Central memory CD8-positive, alpha-beta T cell (primary cell): ENCODE data around the gene TSPYL4.

Experiments used
- ATAC-seq: fragments of 150-1000 bp; cut with Tn5 transposase; replicated peaks from 2 replicates; pipeline ENCODE4 v1.10.0; 2022; ENCODE audit warnings: mild to moderate bottlenecking, moderate FRiP score, moderate number of reproducible peaks; ENCODE audit not compliant: poor library complexity, severe bottlenecking; ENCODE audit errors: extremely low read depth
- DNase-seq, 2 donors: peaks; one replicate each; pipeline ENCODE4 v3.0.0; 2021; ENCODE audit warnings: low spot score in 2 of 2
- H3K27ac Mint-ChIP-seq: one replicate; pipeline ENCODE4 v1.8.0; 2022; ENCODE audit warnings: low read depth, mild to moderate bottlenecking, moderate library complexity, mixed read lengths
- H3K27me3 Mint-ChIP-seq: one replicate; pipeline ENCODE4 v1.8.0; 2022; ENCODE audit warnings: mixed read lengths
- H3K36me3 Mint-ChIP-seq: one replicate; pipeline ENCODE4 v1.8.0; 2022; ENCODE audit warnings: mild to moderate bottlenecking, moderate library complexity, mixed read lengths; ENCODE audit not compliant: insufficient read depth
- H3K4me1 Mint-ChIP-seq: one replicate; pipeline ENCODE4 v1.8.0; 2022; ENCODE audit warnings: mixed read lengths
- H3K4me3 Mint-ChIP-seq: one replicate; pipeline ENCODE4 v1.8.0; 2022; ENCODE audit warnings: mild to moderate bottlenecking, moderate library complexity, mixed read lengths
- H3K9me3 Mint-ChIP-seq: one replicate; pipeline ENCODE4 v1.8.0; 2022; ENCODE audit warnings: mixed read lengths

Gene TSPYL4

DNA sequence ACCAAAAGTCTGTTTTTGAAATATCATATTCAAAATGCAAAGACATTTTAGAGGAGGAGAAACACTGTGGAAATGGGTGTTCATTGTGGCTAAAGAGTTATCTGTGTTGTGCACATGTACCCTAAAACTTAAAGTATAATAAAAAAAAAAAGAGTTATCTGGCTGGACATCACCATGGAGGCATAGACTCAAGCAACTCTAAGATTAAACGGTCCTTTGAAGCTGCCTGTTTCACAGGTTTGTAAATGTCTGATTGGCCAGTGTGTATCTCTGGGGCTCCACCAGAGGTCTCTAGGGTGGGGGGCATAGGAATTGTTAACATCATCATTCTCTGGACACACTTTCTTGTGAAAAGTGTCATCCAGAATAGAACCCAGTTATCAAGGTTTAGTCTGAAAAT is 39.2 kb downstream of the TSPYL4 start:
- ATAC-seq: no peak
- H3K4me3 Mint-ChIP-seq: no peak overlapping the region
- no peaks in the 10 kb centered on the region for H3K27me3 Mint-ChIP-seq
- H3K9me3 Mint-ChIP-seq: no peaks in the 10 kb centered on the region
- DNase-seq: no peak
- no peak overlapping the region for H3K27ac Mint-ChIP-seq
- H3K36me3 Mint-ChIP-seq: no peaks in the 10 kb centered on the region
- H3K4me1 Mint-ChIP-seq: no peaks in the 10 kb centered on the region

DNA sequence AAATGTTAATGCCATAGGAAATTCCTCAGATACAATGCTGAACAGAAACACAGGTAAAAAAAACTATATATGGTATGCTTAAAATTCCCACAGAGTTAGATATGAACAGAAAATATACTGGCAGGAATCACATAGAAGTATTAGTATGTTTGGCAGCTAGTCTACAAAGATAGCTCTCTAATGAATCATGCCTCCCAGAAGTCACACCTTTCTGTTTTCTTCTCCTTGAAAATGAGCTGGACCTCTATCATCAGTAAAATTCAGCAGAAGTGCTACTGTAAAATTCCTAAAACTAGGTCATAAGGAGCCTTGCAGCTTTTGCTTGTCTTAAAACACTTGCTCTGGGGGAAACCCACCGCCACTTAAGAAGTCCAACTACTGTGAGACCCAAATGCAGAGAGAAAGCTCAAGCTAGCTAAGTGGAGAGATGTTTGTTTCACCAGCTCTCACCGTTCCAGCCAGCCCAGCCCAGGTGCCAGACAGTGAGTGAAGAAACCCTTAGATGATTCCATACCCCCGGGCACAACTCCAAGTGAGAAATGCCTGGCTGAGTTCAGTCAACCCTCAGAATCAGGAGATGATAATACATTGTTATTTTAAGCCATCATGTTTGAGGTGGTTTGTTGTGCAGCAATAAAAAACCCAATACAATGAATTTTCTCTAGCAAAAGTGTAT is 43.0 kb downstream of the TSPYL4 start:
- no peaks in the 10 kb centered on the region for H3K36me3 Mint-ChIP-seq
- DNase-seq: no peak
- H3K27me3 Mint-ChIP-seq: no peaks in the 10 kb centered on the region
- no peak overlapping the region for H3K27ac Mint-ChIP-seq
- no peaks in the 10 kb centered on the region for H3K9me3 Mint-ChIP-seq
- no peaks in the 10 kb centered on the region for H3K4me1 Mint-ChIP-seq
- ATAC-seq: no peak
- no peak overlapping the region for H3K4me3 Mint-ChIP-seq

DNA sequence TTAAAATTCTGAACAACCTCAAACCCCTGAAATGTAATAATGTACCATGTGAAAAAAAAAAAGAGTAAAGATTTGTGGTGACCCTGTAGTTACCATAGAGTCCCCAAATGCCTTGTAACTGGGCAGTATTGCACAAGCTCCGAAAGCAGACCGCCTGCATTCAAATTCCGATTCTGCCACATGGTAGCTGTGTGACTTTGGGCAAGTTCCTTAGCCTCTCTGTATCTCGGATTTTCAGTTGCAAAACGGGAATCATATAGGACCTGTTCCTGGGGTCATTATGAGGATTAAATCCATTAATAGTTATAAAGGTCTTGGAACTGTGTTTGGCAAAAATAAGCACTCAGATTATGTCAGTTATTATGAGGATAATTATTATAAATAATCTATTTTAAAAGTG is 43.6 kb downstream of the TSPYL4 start:
- Mint-ChIP-seq H3K4me1 (no peaks in the 10 kb centered on the region), H3K27ac (no peak overlapping the region), H3K36me3 (no peaks in the 10 kb centered on the region), H3K27me3 (no peaks in the 10 kb centered on the region), H3K9me3 (no peaks in the 10 kb centered on the region), H3K4me3 (no peak overlapping the region)
- DNase-seq (no peak), ATAC-seq (no peak)

DNA sequence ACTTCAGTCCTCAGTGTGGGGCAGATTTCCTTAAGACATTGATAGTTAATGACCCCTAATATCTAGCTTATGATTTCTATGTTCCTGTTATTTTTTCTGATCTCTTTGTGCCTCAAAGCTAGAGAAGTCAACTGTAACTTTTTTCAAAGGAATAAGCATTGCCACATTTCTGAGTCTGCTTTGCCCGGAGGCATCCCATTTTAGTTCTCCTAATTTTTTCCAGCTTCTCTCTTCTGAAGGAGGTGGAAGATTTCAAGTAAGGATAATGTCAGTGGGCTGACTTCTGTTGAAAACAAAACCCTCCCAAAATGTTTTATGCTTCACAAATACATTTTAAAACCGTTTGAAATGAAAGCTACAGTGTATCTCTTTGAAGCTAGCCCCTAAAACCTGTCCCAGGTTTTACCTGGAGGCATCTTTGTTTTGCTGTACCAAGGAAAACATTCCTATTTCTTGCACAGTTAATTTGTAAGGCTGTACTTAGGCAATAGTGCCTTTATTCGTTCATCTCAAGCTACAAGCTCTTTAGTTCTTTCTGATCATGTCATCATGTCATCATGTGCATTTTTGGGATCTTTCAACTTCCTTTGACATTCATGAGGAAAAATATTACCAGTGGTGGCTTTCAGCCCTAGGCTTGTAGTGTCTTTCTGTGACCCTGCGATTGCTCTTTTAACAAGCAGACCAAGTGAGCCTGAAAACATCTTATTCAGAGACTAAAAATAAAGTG is 45.7 kb downstream of the TSPYL4 start:
- ATAC-seq (no peak), DNase-seq (no peak)
- Mint-ChIP-seq H3K36me3 (peaks cover 2% of the 10 kb centered on the region), H3K4me3 (no peak overlapping the region), H3K27ac (no peak overlapping the region), H3K4me1 (no peaks in the 10 kb centered on the region), H3K27me3 (no peaks in the 10 kb centered on the region), H3K9me3 (no peaks in the 10 kb centered on the region)

DNA sequence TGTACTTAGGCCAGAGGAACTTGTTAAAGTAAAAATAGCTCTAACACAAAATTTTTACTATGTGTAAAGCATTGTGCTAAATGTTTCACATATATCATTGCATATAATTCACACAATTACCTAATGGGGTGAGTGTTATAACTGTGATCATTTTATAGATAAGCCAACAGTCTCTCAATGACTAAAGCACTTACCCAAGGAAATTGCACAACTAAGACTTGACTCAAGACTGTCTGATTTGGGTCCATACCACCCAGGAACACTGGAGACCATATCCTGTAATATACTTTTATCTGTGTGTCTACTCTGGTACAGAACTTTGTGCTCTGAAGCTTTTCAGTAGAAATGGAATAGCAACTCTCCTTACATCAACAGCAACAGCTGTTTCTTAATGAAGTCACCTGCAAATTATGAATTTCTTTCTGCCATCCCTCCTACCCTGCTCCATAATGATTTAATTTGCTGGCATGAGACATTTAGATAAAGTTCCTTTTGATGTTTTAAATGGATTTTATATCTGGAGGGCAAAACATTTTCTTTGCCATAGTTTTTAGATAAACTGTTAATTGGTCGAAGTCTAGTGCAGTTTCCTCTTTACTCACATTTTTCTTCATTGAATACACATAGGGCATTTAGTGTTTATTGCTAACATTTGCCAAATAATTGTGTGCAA is 47.5 kb downstream of the TSPYL4 start:
- Mint-ChIP-seq H3K27me3 (no peaks in the 10 kb centered on the region), H3K36me3 (peaks cover 5% of the 10 kb centered on the region), H3K4me3 (no peak overlapping the region), H3K9me3 (no peaks in the 10 kb centered on the region), H3K27ac (no peak overlapping the region), H3K4me1 (no peaks in the 10 kb centered on the region)
- DNase-seq (no peak), ATAC-seq (no peak)

DNA sequence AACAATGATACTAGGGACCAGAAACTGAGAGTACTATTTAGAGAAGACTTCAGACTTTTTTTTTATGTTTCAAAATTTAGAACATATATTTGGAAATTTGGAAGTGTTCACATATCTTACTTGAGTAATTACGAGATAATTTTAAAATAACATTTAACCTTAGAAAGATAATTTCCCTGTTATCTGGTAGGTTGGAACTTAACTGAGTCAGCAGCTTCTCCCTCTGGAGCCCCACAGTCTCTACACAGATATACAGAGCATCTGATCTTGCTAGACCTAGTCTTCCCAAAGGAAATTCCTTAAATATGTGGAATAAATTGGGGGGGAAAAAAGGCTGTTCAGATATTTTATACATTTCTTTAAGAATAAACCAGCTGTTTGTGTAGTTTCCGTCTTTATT is 48.6 kb downstream of the TSPYL4 start:
- H3K27me3 Mint-ChIP-seq: no peaks in the 10 kb centered on the region
- H3K4me3 Mint-ChIP-seq: no peak overlapping the region
- ATAC-seq: no peak
- no peak for DNase-seq
- no peaks in the 10 kb centered on the region for H3K9me3 Mint-ChIP-seq
- H3K27ac Mint-ChIP-seq: no peak overlapping the region
- H3K36me3 Mint-ChIP-seq: peaks cover 5% of the 10 kb centered on the region
- no peaks in the 10 kb centered on the region for H3K4me1 Mint-ChIP-seq

DNA sequence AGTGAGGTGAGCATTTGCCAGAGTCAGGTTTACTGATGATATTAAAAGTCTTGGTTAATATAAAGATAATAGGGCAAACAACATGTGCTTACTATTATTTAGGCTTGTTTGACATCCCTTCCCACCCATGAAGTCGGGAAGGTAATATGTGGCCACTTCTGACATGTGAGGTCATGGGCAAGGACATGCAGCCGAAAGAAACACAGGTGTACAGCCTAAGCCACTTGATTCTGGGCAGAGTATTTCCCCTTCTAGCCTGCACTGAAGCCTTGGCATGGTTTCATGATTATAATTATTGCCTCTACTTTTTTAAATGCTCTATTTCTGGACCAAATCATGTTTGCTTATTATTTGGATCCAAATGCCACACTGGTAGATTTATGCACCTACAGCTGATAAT is 52.3 kb downstream of the TSPYL4 start:
- Mint-ChIP-seq H3K4me1 (no peaks in the 10 kb centered on the region), H3K27ac (no peak overlapping the region), H3K4me3 (no peak overlapping the region), H3K36me3 (peaks cover 5% of the 10 kb centered on the region), H3K27me3 (no peaks in the 10 kb centered on the region), H3K9me3 (no peaks in the 10 kb centered on the region)
- DNase-seq (no peak), ATAC-seq (no peak)

DNA sequence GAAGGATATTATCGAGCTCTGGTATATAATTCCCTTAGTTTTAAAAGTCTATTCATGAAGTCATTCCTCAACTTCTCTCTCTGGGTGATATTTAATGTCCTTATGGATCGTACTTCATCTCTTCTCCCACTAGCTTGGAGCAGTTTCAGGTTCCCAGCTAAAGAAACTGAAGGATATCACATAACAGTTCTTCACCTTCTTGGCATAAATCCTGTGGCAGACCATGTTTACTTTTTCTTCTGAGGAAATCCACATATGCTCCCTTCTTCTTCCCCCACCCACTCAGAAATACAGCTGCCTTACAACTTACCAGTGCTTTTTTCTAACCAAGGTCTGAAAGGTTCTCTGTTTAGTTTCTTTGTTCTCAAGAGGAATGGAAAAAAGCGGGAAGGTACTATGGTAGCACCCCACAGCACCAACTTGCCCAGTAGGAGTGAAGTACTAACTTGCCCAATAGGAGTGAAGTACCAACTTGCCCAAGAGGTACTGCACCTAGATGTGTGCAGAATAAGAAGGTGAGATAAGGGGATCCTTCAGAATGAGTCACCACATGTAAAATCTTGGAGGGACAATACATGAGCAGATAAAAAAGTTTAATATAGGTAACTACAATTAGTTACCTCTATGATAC is 53.1 kb downstream of the TSPYL4 start:
- H3K27me3 Mint-ChIP-seq: no peaks in the 10 kb centered on the region
- no peak overlapping the region for H3K4me3 Mint-ChIP-seq
- no peak overlapping the region for H3K27ac Mint-ChIP-seq
- H3K4me1 Mint-ChIP-seq: no peaks in the 10 kb centered on the region
- peaks cover 5% of the 10 kb centered on the region for H3K36me3 Mint-ChIP-seq
- DNase-seq: no peak
- H3K9me3 Mint-ChIP-seq: no peaks in the 10 kb centered on the region
- no peak for ATAC-seq
